Sigmoid colon (tissue), 7 donors: ENCODE measurements around the gene RABGAP1L. TPM values are rescaled to one million over a fixed set of nuclear protein-coding genes. Genes with fewer than 3 reads are reported as not detected.
A peak's percentile ranks its signal among the peaks of the same experiment; 100 is the strongest.

Experiments
- DNase-seq: peaks from one replicate; pipeline ENCODE4 v3.0.0-alpha.2; 2019
- H3K27ac ChIP-seq, 4 donors: fragments of 200-600 bp; sonication (generic); one replicate each; pipeline ENCODE4 v1.5.1; 2016 to 2019; ENCODE audit warnings: mild to moderate bottlenecking in 1 of 4
- H3K27me3 ChIP-seq, 3 donors: fragments of 200-600 bp; sonication (generic); one replicate each; pipeline ENCODE4 v1.5.1; 2019; ENCODE audit warnings: mild to moderate bottlenecking in 1 of 3
- H3K36me3 ChIP-seq, 4 donors: fragments of 200-600 bp; sonication (generic); one replicate each; pipeline ENCODE4 v1.5.1; 2016 to 2019
- H3K4me1 ChIP-seq, 4 donors: fragments of 200-600 bp; sonication (generic); one replicate each; pipeline ENCODE4 v1.5.1; 2017 to 2019
- H3K4me3 ChIP-seq, 4 donors: fragments of 200-600 bp; sonication (generic); one replicate each; pipeline ENCODE4 v1.5.1; 2017 to 2019; ENCODE audit warnings: mild to moderate bottlenecking in 2 of 4, moderate library complexity in 1 of 4
- H3K9me3 ChIP-seq, 4 donors: fragments of 200-600 bp in 3 of 4; sonication (generic) in 3 of 4; one replicate each; pipeline versions ENCODE4 v1.5.1 to v1.6.1; 2013 to 2019
- EP300 ChIP-seq, 4 donors: sonication (generic); formaldehyde crosslinking; IDR thresholded peaks; one replicate each; pipeline ENCODE4 v1.6.1; 2017; ENCODE audit warnings: antibody characterized with exemption in 4 of 4
- POLR2A ChIP-seq, 2 donors: fragments of 450-650 bp; IDR thresholded peaks; one replicate each; pipeline ENCODE4 v1.6.1; 2016; ENCODE audit warnings: antibody characterized with exemption in 2 of 2, mild to moderate bottlenecking in 2 of 2, moderate library complexity in 2 of 2
- POLR2AphosphoS5 ChIP-seq, 4 donors: sonication (generic); formaldehyde crosslinking; IDR thresholded peaks; one replicate each; pipeline ENCODE4 v1.6.1; 2017; ENCODE audit warnings: antibody characterized with exemption in 4 of 4
- WGBS, 2 donors: extraction: QIAGEN DNeasy Blood & Tissue Kit; methylation state at CpG; one replicate each; pipeline ENCODE4 v1.1.7; 2013; 5-methylcytosine and 5-hydroxymethylcytosine counted together
- intact Hi-C: fragments of 100-400 bp; cut with DNase I; formaldehyde crosslinking; loops from one replicate; pipeline ENCODE4 v1.15.1; 2023
- polyA plus RNA-seq, 3 donors: library from polyadenylated mRNA; stranded (reverse); fragments of 200-250 nt; gene quantifications; one replicate each; pipeline ENCODE4 v1.2.3, GENCODE V29; 2013
- total RNA-seq, 4 donors: library from RNA; depleted of rRNA; stranded (reverse); fragments of >200 nt; gene quantifications; one replicate each; pipeline ENCODE4 v1.1.0, GENCODE V29; 2016
- TF ChIP-seq, protein P1 (sequence below), 4 experiments: fragments of 450-650 bp in 3 of 4; fragments of 200-600 bp in 1 of 4; IDR thresholded peaks; one replicate each; pipeline ENCODE4 v1.5.1; 2016 to 2019; ENCODE audit warnings: antibody characterized with exemption in 4 of 4, mild to moderate bottlenecking in 3 of 4, moderate library complexity in 2 of 4
- donor health status: healthy with polysubstance abuse.
- donor health status: Bipolar disorder and iron deficiency.
- donor health status: healthy.

The RABGAP1L gene
- total and polyA plus RNA-seq, 7 donors, result 25.2 to 42.9 (median 35.4) TPM

- H3K36me3 ChIP-seq, result no peaks in the 10 kb centered on the region
- DNase-seq, result no peak
- TF ChIP-seq POLR2A (IDR thresholded peaks at IDR 0.05) (no peak), POLR2AphosphoS5 (IDR thresholded peaks at IDR 0.05) (no peak), EP300 (IDR thresholded peaks at IDR 0.05) (no peak)
- TF ChIP-seq, protein P1, sequence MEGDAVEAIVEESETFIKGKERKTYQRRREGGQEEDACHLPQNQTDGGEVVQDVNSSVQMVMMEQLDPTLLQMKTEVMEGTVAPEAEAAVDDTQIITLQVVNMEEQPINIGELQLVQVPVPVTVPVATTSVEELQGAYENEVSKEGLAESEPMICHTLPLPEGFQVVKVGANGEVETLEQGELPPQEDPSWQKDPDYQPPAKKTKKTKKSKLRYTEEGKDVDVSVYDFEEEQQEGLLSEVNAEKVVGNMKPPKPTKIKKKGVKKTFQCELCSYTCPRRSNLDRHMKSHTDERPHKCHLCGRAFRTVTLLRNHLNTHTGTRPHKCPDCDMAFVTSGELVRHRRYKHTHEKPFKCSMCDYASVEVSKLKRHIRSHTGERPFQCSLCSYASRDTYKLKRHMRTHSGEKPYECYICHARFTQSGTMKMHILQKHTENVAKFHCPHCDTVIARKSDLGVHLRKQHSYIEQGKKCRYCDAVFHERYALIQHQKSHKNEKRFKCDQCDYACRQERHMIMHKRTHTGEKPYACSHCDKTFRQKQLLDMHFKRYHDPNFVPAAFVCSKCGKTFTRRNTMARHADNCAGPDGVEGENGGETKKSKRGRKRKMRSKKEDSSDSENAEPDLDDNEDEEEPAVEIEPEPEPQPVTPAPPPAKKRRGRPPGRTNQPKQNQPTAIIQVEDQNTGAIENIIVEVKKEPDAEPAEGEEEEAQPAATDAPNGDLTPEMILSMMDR (IDR thresholded peaks at IDR 0.05), result no peak
- H3K4me3 ChIP-seq, result no peak overlapping the region
- H3K9me3 ChIP-seq, result no peaks in the 10 kb centered on the region
- 98% methylated on average over 1 of the region's 1 CpG for WGBS, 2 donors
- intact Hi-C loops, result loop anchor here (5.0 kb wide), 2 partner anchors 61 to 289 kb away; partner anchors contain the start of genes GAS5 and ZBTB37
- H3K27ac ChIP-seq, result no peak overlapping the region
- H3K4me1 ChIP-seq, result peaks cover 0 to 15% (median 10%) of the 10 kb centered on the region in 4 donors
- H3K27me3 ChIP-seq, result no peaks in the 10 kb centered on the region
These were observed 2.9 kb upstream of the RABGAP1L start for GRCh38 chr1:174156437-174156836.

DNA sequence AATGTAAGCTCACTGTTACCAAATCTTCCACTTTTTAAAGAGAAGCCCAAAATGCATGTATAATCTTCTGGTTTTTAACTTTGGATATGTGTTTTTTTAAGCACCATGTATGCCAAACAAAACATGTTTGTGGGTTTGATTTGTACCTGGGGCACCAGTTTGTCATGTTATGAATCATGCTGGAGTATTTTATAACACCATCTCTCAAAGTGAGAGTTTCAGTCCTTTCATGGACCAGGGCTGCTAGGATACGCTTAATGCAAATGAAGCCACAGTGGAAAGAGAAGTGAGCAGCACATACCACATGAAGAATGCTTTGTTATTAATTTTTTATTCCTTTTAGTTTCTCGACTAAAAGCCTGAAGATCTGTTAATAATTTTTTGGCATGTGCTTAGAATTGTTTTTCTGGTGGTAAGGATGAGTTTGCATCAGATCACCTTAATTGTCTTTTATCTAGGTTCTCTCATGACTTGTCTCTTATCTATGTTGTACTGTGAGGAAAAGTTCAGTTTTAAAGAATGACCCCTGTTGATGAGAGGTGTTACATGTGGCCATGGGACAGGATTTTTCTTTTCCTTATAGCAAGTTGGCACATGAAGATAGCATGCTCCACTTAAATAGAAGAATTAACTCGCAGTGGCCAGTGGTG is 2.0 kb upstream of the RABGAP1L start:
- TF ChIP-seq, protein P1 (IDR thresholded peaks at IDR 0.05), result no peak
- TF ChIP-seq POLR2A (IDR thresholded peaks at IDR 0.05) (no peak), POLR2AphosphoS5 (IDR thresholded peaks at IDR 0.05) (no peak), EP300 (IDR thresholded peaks at IDR 0.05) (no peak)
- peaks cover 0 to 15% (median 10%) of the 10 kb centered on the region in 4 donors for H3K4me1 ChIP-seq
- H3K9me3 ChIP-seq, result no peaks in the 10 kb centered on the region
- intact Hi-C loops, result loop anchor here (5.0 kb wide), 2 partner anchors 60 to 290 kb away; partner anchors contain the start of genes GAS5 and ZBTB37
- no peak overlapping the region for H3K4me3 ChIP-seq
- H3K27me3 ChIP-seq, result no peaks in the 10 kb centered on the region
- 68 to 79% methylated on average over 3 of the region's 3 CpGs for WGBS, 2 donors
- no peak overlapping the region for H3K27ac ChIP-seq
- no peaks in the 10 kb centered on the region for H3K36me3 ChIP-seq
- DNase-seq, result no peak

DNA sequence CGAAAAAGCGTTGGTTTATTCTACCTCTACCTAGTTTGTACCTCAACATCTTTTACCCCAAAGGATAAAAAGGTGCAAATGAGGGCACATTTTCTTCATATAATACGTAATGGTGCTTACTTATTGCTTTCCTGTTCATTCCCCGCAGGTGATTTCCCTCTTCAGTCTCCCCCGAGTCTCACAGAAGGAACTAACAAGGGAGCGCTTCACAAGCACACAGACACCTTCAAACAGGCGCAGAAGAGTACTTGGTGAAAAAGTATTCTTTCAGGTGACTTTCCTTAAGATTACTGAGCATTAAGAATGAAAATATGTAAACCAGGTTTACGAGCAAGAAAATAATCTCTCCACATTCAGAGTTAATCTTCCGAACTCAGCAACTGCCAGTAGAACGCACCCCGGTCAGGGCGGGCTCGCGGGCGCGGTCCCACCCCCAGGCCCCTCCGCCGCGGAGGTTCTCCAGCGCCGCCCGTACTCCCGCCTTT is 511 bp upstream of the RABGAP1L start:
- no peaks in the 10 kb centered on the region for H3K9me3 ChIP-seq
- peak overlapping the region; percentile 80 to 90 (median 84) for H3K4me3 ChIP-seq
- H3K36me3 ChIP-seq, result no peaks in the 10 kb centered on the region
- peaks cover 0 to 15% (median 10%) of the 10 kb centered on the region in 4 donors for H3K4me1 ChIP-seq
- intact Hi-C loops, result loop anchor here (1.0 to 5.0 kb wide), 3 partner anchors 58 to 292 kb away; partner anchors contain the start of genes GAS5, RC3H1 and ZBTB37
- 1% methylated on average over 23 of the region's 23 CpGs for WGBS, 2 donors
- TF ChIP-seq EP300 (IDR thresholded peaks at IDR 0.05) (no peak), POLR2AphosphoS5 (IDR thresholded peaks at IDR 0.05) (no peak), POLR2A (IDR thresholded peaks at IDR 0.05) (no peak)
- TF ChIP-seq, protein P1 (IDR thresholded peaks at IDR 0.05), result no peak
- no peak for DNase-seq
- H3K27ac ChIP-seq, result peak overlapping the region; percentile 86 to 94 (median 90)
- no peaks in the 10 kb centered on the region for H3K27me3 ChIP-seq

GRCh38 chr1:174160109-174160473 is 771 bp downstream of the RABGAP1L start:
- no peaks in the 10 kb centered on the region for H3K9me3 ChIP-seq
- H3K4me3 ChIP-seq, result peak overlapping the region; percentile 80 to 90 (median 84)
- H3K36me3 ChIP-seq, result no peaks in the 10 kb centered on the region
- no peaks in the 10 kb centered on the region for H3K27me3 ChIP-seq
- DNase-seq, result peak; percentile 73
- 1 to 2% methylated on average over 14 of the region's 14 CpGs for WGBS, 2 donors
- intact Hi-C loops, result loop anchor here (2.0 kb wide), 1 partner anchor 45 kb away; no protein-coding TSS in a partner anchor
- peak overlapping the region; percentile 86 to 94 (median 90) for H3K27ac ChIP-seq
- peaks cover 0 to 15% (median 10%) of the 10 kb centered on the region in 4 donors for H3K4me1 ChIP-seq
- TF ChIP-seq POLR2AphosphoS5 (IDR thresholded peaks at IDR 0.05) (peak in 2 of 4 donors; percentile 5 to 17), POLR2A (IDR thresholded peaks at IDR 0.05) (peak in 1 of 2 donors; percentile 14), EP300 (IDR thresholded peaks at IDR 0.05) (no peak)

- Histone ChIP-seq H3K4me3 (peak overlapping the region; percentile 80 to 90 (median 84)), H3K27ac (peak overlapping the region in 3 of 4 donors; percentile 86 to 94 (median 88)), H3K9me3 (no peaks in the 10 kb centered on the region), H3K27me3 (no peaks in the 10 kb centered on the region), H3K36me3 (no peaks in the 10 kb centered on the region), H3K4me1 (peaks cover 0 to 18% (median 11%) of the 10 kb centered on the region in 4 donors)
- intact Hi-C loops, result loop anchor here (2.0 kb wide), 1 partner anchor 46 kb away; no protein-coding TSS in a partner anchor
- TF ChIP-seq EP300 (IDR thresholded peaks at IDR 0.05) (no peak), POLR2AphosphoS5 (IDR thresholded peaks at IDR 0.05) (no peak)
- TF ChIP-seq, protein P1 (IDR thresholded peaks at IDR 0.05), result no peak
- 65 to 79% methylated on average over 5 of the region's 5 CpGs for WGBS, 2 donors
- DNase-seq, result no peak
These were observed 1.3 kb downstream of the RABGAP1L start for GRCh38 chr1:174160603-174161002.
